K562 (cell line): ENCODE results near the gene TLE4. TPM values are rescaled to one million over a fixed set of nuclear protein-coding genes. Genes with fewer than 3 reads are reported as not detected.

Experiments used
- ATAC-seq: fragments of 200-7000 bp; cut with Tn5 transposase; 3 replicates; pipeline ENCODE4 v1.9.1; 2020; ENCODE audit warnings: moderate library complexity
- BruUV-seq: library from RNA; stranded (reverse); fragments of 400-500 nt; replicated peaks from 2 replicates; lab custom pipeline; 2021; lab: Mats Ljungman, UMichigan
- CTCF ChIA-PET: fragments of 300-600 bp; formaldehyde crosslinking; extraction: SDS; loops from one replicate; lab custom pipeline; 2021; ENCODE audit warnings: low intra/inter-chr PET ratio; lab: Yijun Ruan, JAX
- POLR2A ChIA-PET: fragments of 300-600, 350-650 bp; sonication (Branson Sonifier 250); formaldehyde crosslinking; extraction: SDS; loops from one replicate; lab custom pipeline; 2021; ENCODE audit warnings: antibody characterized with exemption, inconsistent platforms; lab: Yijun Ruan, JAX
- DNase-seq, 4 experiments: peaks; one replicate each; pipeline versions ENCODE4 v3.0.0 to v3.0.0-alpha.2; 2011 to 2018; ENCODE audit warnings: low spot score in 3 of 4, mixed read lengths in 3 of 4; ENCODE audit errors: extremely low read depth in 1 of 4
- FAIRE-seq: peaks from 2 replicates; lab custom pipeline; 2011; peaks lifted over from hg19 to GRCh38; lab: Jason Lieb, UNC
- H2AFZ ChIP-seq: 2 replicates; pipeline ENCODE4 v1.6.0; 2011; ENCODE audit warnings: low read depth, low read length, control low read depth, inconsistent platforms
- H3K27ac ChIP-seq: fragments of 200-600 bp; 3 replicates; pipeline ENCODE4 v1.8.0; 2011; ENCODE audit warnings: low read depth, mild to moderate bottlenecking, control low read depth, inconsistent platforms, low read length, moderate library complexity, mixed read lengths; ENCODE audit errors: extremely low read depth
- H3K27me3 ChIP-seq, 2 experiments: fragments of 300-600 bp in 1 of 2; 2 replicates in 1 of 2; 3 replicates in 1 of 2; pipeline versions ENCODE4 v1.6.0 to v1.8.0; 2011; ENCODE audit warnings: inconsistent platforms in 2 of 2, low read length in 2 of 2, mild to moderate bottlenecking in 1 of 2, mixed read lengths in 1 of 2, moderate library complexity in 1 of 2; ENCODE audit not compliant: control insufficient read depth in 2 of 2, insufficient read depth in 2 of 2
- H3K36me3 ChIP-seq: fragments of 300-600 bp; 3 replicates; pipeline ENCODE4 v1.8.0; 2011; ENCODE audit warnings: mild to moderate bottlenecking, low read length, inconsistent platforms; ENCODE audit not compliant: control insufficient read depth, insufficient read depth
- H3K4me1 ChIP-seq, 2 experiments: fragments of 200-600 bp in 1 of 2; replicated peaks in 1 of 2; 2 replicates in 1 of 2; 3 replicates in 1 of 2; pipeline versions ENCODE4 v1.5.1 to v1.8.0; 2011; ENCODE audit warnings: inconsistent platforms in 2 of 2, low read length in 2 of 2, mild to moderate bottlenecking in 1 of 2, mixed read lengths in 1 of 2, moderate library complexity in 1 of 2; ENCODE audit not compliant: control insufficient read depth in 2 of 2, insufficient read depth in 2 of 2
- H3K4me2 ChIP-seq: 2 replicates; pipeline ENCODE4 v1.6.1; 2011; ENCODE audit warnings: low read length, control low read depth, inconsistent platforms, mixed read lengths; ENCODE audit not compliant: insufficient read depth
- H3K4me3 ChIP-seq: fragments of 200-600 bp; sonication (generic), shearing (Covaris generic); 2 replicates; pipeline ENCODE4 v1.5.1; 2016; ENCODE audit warnings: control low read depth, inconsistent platforms
- H3K79me2 ChIP-seq: fragments of 200-600 bp; 3 replicates; pipeline ENCODE4 v1.8.0; 2011; ENCODE audit warnings: low read length, inconsistent platforms; ENCODE audit not compliant: control insufficient read depth, insufficient read depth
- H3K9ac ChIP-seq, 2 experiments: 2 replicates each; pipeline versions ENCODE4 v1.6.0 to v1.6.1; 2011; ENCODE audit warnings: low read depth in 2 of 2, low read length in 2 of 2, control low read depth in 1 of 2, inconsistent platforms in 1 of 2, mild to moderate bottlenecking in 1 of 2, mixed read lengths in 1 of 2; ENCODE audit not compliant: insufficient read depth in 1 of 2
- H3K9me1 ChIP-seq: one replicate; pipeline ENCODE4 v1.6.0; 2011; ENCODE audit warnings: inconsistent platforms, mild to moderate bottlenecking, low read length, moderate library complexity; ENCODE audit not compliant: control insufficient read depth, insufficient read depth
- H3K9me3 ChIP-seq: replicated peaks from 2 replicates; pipeline ENCODE4 v1.5.1; 2011; ENCODE audit warnings: low read depth, low read length, inconsistent platforms; ENCODE audit not compliant: control insufficient read depth, insufficient read depth
- H4K20me1 ChIP-seq: replicated peaks from 2 replicates; pipeline ENCODE4 v1.6.1; 2011; ENCODE audit warnings: low read length, inconsistent platforms, mixed read lengths; ENCODE audit not compliant: control insufficient read depth, insufficient read depth
- CHCHD3 ChIP-seq: fragments of 250-450 bp; sonication (Bioruptor Pico); IDR thresholded peaks from 2 replicates; pipeline ENCODE4 v2.1.2; 2022; ENCODE audit warnings: mild to moderate bottlenecking
- E2F3 ChIP-seq: fragments of 250-450 bp; sonication (Bioruptor Pico); IDR thresholded peaks from 2 replicates; pipeline ENCODE4 v1.4.0; 2020; ENCODE audit warnings: mild to moderate bottlenecking
- LCOR ChIP-seq: sonication (generic); formaldehyde crosslinking; IDR thresholded peaks from 2 replicates; pipeline ENCODE4 v1.8.0; 2022; ENCODE audit warnings: mild to moderate bottlenecking, missing genetic modification reagents
- NEUROD1 ChIP-seq: fragments of 150-350 bp; IDR thresholded peaks from 2 replicates; pipeline ENCODE4 v1.6.1; 2014; ENCODE audit warnings: borderline replicate concordance, low read length, low read depth; ENCODE audit not compliant: partially characterized antibody
- PTBP1 ChIP-seq: fragments of 200-400 bp; formaldehyde crosslinking; IDR thresholded peaks from 2 replicates; pipeline ENCODE4 v1.6.1; 2017; ENCODE audit warnings: low read depth, low read length
- SMARCC2 ChIP-seq: fragments of 450-650 bp; IDR thresholded peaks from 2 replicates; pipeline ENCODE4 v1.6.1; 2017; ENCODE audit warnings: antibody characterized with exemption, moderate library complexity, mild to moderate bottlenecking, low read depth
- TARDBP ChIP-seq: fragments of 450-650 bp; IDR thresholded peaks from 2 replicates; pipeline ENCODE4 v1.6.1; 2016
- TRIM28 ChIP-seq: fragments of 450-650 bp; IDR thresholded peaks from 2 replicates; pipeline ENCODE4 v1.6.1; 2017
- ZNF140 ChIP-seq: fragments of 250-450 bp; sonication (Bioruptor Pico); IDR thresholded peaks from 2 replicates; pipeline ENCODE4 v1.8.0; 2021; ENCODE audit warnings: moderate library complexity, mild to moderate bottlenecking, inconsistent platforms
- WGBS: fragments of 100-300 bp; shearing (Covaris generic); methylation state at CpG from one replicate; pipeline ENCODE4 v1.1.6; 2016; ENCODE audit warnings: low coverage, mixed read lengths; ENCODE audit not compliant: insufficient coverage; ENCODE audit errors: missing lambda C conversion rate; 5-methylcytosine and 5-hydroxymethylcytosine counted together
- in situ Hi-C: fragments of 300-500 bp; cut with MboI; formaldehyde crosslinking; loops from 4 replicates; pipeline ENCODE4 v1.15.0; 2018; ENCODE audit warnings: inconsistent platforms, mixed read lengths
- intact Hi-C: fragments of 100-400 bp; cut with micrococcal nuclease; formaldehyde crosslinking; loops from 2 replicates; pipeline ENCODE4 v1.14.2; 2022
- polyA plus RNA-seq, 8 experiments: library from polyadenylated mRNA; depleted of rRNA in 4 of 8; stranded (reverse) in 5 of 8; unstranded in 3 of 8; fragments of >200 nt; fragmentation: Nextera tagmentation in 2 of 8; fragmentation: Illumina TruSeq in 1 of 8; extraction: Ambion mirVana in 2 of 8; extraction: Trizol in 1 of 8; gene quantifications; 2 replicates each; pipeline versions ENCODE4 v1.2.1 to v1.2.3, GENCODE V29; 2011 to 2014; ENCODE audit warnings: inconsistent platforms in 1 of 8, missing spikeins in 1 of 8
- total RNA-seq, 7 experiments: library from RNA; depleted of rRNA in 6 of 7; stranded (reverse); fragments of >200 nt in 6 of 7; fragmentation: Illumina TruSeq in 2 of 7; extraction: Trizol in 2 of 7; gene quantifications; 2 replicates each; pipeline versions ENCODE4 v1.2.1 to v1.2.3, GENCODE V29; 2011 to 2021; ENCODE audit warnings: low replicate concordance in 1 of 7

Gene TLE4
- total and polyA plus RNA-seq, 9 of the 15 experiments (the other 6 are each of a cell fraction or from before 2014, with no cell fraction given): 1.1 to 8.8 (median 5.7) TPM

DNA sequence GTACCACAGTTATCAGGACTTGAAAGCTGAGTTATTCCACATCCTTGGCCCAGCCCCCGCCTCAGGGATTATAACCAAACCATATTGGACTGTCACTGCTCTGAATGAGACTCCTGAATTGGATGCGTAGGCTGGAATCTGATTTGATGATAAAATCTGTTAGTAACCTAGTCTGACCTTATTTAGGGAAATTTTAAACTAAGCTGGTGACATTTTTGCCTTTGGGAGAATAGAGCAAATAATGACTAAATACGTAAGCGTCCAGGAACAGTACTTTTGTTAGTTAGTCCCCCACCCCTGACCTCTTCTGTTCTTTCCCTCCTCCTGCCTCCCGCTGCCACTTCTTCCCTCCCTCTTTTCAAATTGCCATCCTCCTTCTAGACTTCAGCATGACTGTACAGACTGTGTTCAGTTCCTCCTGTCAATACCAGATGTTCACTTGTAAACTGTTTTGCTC is 92.6 kb downstream of the TLE4 start:
- FAIRE-seq: no peak
- Histone ChIP-seq H3K36me3 (no peaks in the 10 kb centered on the region), H3K9ac (no peak overlapping the region), H3K4me3 (no peak overlapping the region), H3K9me3 (no peaks in the 10 kb centered on the region), H3K79me2 (no peaks in the 10 kb centered on the region), H3K27me3 (no peaks in the 10 kb centered on the region), H3K4me1 (peaks cover 0 to 2% of the 10 kb centered on the region in 2 experiments; a peak in 2 of 5 replicates), H3K9me1 (no peaks in the 10 kb centered on the region), H3K27ac (no peak overlapping the region), H2AFZ (no peak overlapping the region), H3K4me2 (no peak overlapping the region), H4K20me1 (no peaks in the 10 kb centered on the region)
- intact Hi-C loops (no loop called here), in situ Hi-C loops (no loop called here)
- POLR2A ChIA-PET: no interaction called here
- no peak for ATAC-seq
- CTCF ChIA-PET: no interaction called here
- TF ChIP-seq TARDBP: no peak
- TF ChIP-seq LCOR (CRISPR knock-in tag): no peak
- no peak for TF ChIP-seq CHCHD3 (CRISPR knock-in tag)
- TF ChIP-seq E2F3 (CRISPR knock-in tag): no peak
- no peak for TF ChIP-seq NEUROD1
- no peak for TF ChIP-seq TRIM28
- no peak for TF ChIP-seq ZNF140 (CRISPR knock-in tag)
- no peak for TF ChIP-seq SMARCC2
- no peak for TF ChIP-seq PTBP1
- no peak for DNase-seq
- WGBS: 34% methylated on average over 5 of the region's 5 CpGs
- no TSS peak for BruUV-seq
